HepG2 (cell line): ENCODE data around the gene IFITM5. TPM values are rescaled to one million over a fixed set of nuclear protein-coding genes. Genes with fewer than 3 reads are reported as not detected.

Source experiments
- AGO1 ChIP-seq: fragments of 200-400 bp; formaldehyde crosslinking; IDR thresholded peaks from 2 replicates; pipeline ENCODE4 v1.6.1; 2017; ENCODE audit warnings: mild to moderate bottlenecking, low read depth, low read length, moderate library complexity; ENCODE audit not compliant: poor library complexity, severe bottlenecking
- BCL6 ChIP-seq: IDR thresholded peaks from 2 replicates; pipeline ENCODE4 v1.6.1; 2016; ENCODE audit warnings: missing genetic modification reagents, missing compliant biosample characterization
- BORCS8-MEF2B ChIP-seq: sonication (generic); formaldehyde crosslinking; IDR thresholded peaks from 2 replicates; pipeline ENCODE4 v1.8.0; 2022; ENCODE audit warnings: mild to moderate bottlenecking, missing genetic modification reagents
- EED ChIP-seq: sonication (generic); formaldehyde crosslinking; IDR thresholded peaks from 2 replicates; pipeline ENCODE4 v1.5.0; 2020; ENCODE audit warnings: mild to moderate bottlenecking, missing genetic modification reagents
- ETS1 ChIP-seq: sonication (generic); formaldehyde crosslinking; IDR thresholded peaks from 2 replicates; pipeline ENCODE4 v1.4.0; 2020; ENCODE audit warnings: missing genetic modification reagents
- GABPB1 ChIP-seq: IDR thresholded peaks from 2 replicates; pipeline ENCODE4 v1.6.1; 2016; ENCODE audit warnings: mild to moderate bottlenecking, missing genetic modification reagents, moderate library complexity, missing compliant biosample characterization
- HDAC1 ChIP-seq: sonication (generic); formaldehyde crosslinking; IDR thresholded peaks from 2 replicates; pipeline ENCODE4 v1.5.1; 2020; ENCODE audit warnings: mild to moderate bottlenecking, missing genetic modification reagents
- HNRNPL ChIP-seq: fragments of 200-400 bp; formaldehyde crosslinking; IDR thresholded peaks from 2 replicates; pipeline ENCODE4 v1.6.1; 2017; ENCODE audit warnings: mild to moderate bottlenecking, low read depth, low read length
- HNRNPLL ChIP-seq: fragments of 200-400 bp; formaldehyde crosslinking; IDR thresholded peaks from 2 replicates; pipeline ENCODE4 v1.6.1; 2017; ENCODE audit warnings: mild to moderate bottlenecking, low read depth, low read length; ENCODE audit not compliant: poor library complexity, severe bottlenecking
- KDM5B ChIP-seq: sonication (generic); formaldehyde crosslinking; IDR thresholded peaks from 2 replicates; pipeline ENCODE4 v1.4.0; 2020; ENCODE audit warnings: missing genetic modification reagents, mild to moderate bottlenecking, borderline replicate concordance
- KLF11 ChIP-seq: IDR thresholded peaks from 2 replicates; pipeline ENCODE4 v1.6.1; 2016; ENCODE audit warnings: missing compliant biosample characterization
- MBNL3 ChIP-seq: fragments of 250-450 bp; sonication (Bioruptor Pico); conservative IDR thresholded peaks from 2 replicates; pipeline ENCODE4 v1.8.0; 2022; ENCODE audit warnings: mild to moderate bottlenecking, inconsistent platforms
- MIER2 ChIP-seq: IDR thresholded peaks from 2 replicates; pipeline ENCODE4 v1.6.1; 2016; ENCODE audit warnings: missing biosample characterization, missing genetic modification reagents
- NFIC ChIP-seq: IDR thresholded peaks from 2 replicates; pipeline ENCODE4 v1.6.1; 2012; ENCODE audit warnings: mild to moderate bottlenecking, low read length, inconsistent platforms
- NKX3-1 ChIP-seq: sonication (generic); formaldehyde crosslinking; IDR thresholded peaks from 2 replicates; pipeline ENCODE4 v1.5.0; 2020; ENCODE audit warnings: missing genetic modification reagents
- RNF219 ChIP-seq: sonication (generic); formaldehyde crosslinking; IDR thresholded peaks from 2 replicates; pipeline ENCODE4 v1.5.0; 2020; ENCODE audit warnings: mild to moderate bottlenecking, missing genetic modification reagents
- SIX4 ChIP-seq: sonication (generic); formaldehyde crosslinking; IDR thresholded peaks from 2 replicates; pipeline ENCODE4 v1.4.0; 2020; ENCODE audit warnings: missing genetic modification reagents
- TBX2 ChIP-seq: sonication (generic); formaldehyde crosslinking; IDR thresholded peaks from 2 replicates; pipeline ENCODE4 v1.5.0; 2020; ENCODE audit warnings: missing genetic modification reagents, mild to moderate bottlenecking, borderline replicate concordance
- ZBTB44 ChIP-seq: sonication (generic); formaldehyde crosslinking; IDR thresholded peaks from 2 replicates; pipeline ENCODE4 v1.4.0; 2020; ENCODE audit warnings: missing genetic modification reagents
- ZNF431 ChIP-seq: sonication (generic); formaldehyde crosslinking; IDR thresholded peaks from 2 replicates; pipeline ENCODE4 v1.9.0; 2022; ENCODE audit warnings: missing genetic modification reagents, low read depth, mild to moderate bottlenecking, borderline replicate concordance
- ZNF550 ChIP-seq: sonication (generic); formaldehyde crosslinking; IDR thresholded peaks from 2 replicates; pipeline ENCODE4 v1.4.0; 2020; ENCODE audit warnings: mild to moderate bottlenecking, missing genetic modification reagents, borderline replicate concordance
- ZNF616 ChIP-seq: sonication (generic); formaldehyde crosslinking; IDR thresholded peaks from 2 replicates; pipeline ENCODE4 v1.5.0; 2020; ENCODE audit warnings: low read depth, mild to moderate bottlenecking, missing genetic modification reagents
- ZNF777 ChIP-seq: sonication (generic); formaldehyde crosslinking; IDR thresholded peaks from 2 replicates; pipeline ENCODE4 v1.4.0; 2020; ENCODE audit warnings: missing genetic modification reagents
- ZNF800 ChIP-seq: sonication (generic); formaldehyde crosslinking; IDR thresholded peaks from 2 replicates; pipeline ENCODE4 v1.4.0; 2020; ENCODE audit warnings: missing genetic modification reagents
- polyA plus RNA-seq, 8 experiments: library from polyadenylated mRNA; depleted of rRNA in 3 of 8; stranded (reverse) in 7 of 8; unstranded in 1 of 8; fragments of >200 nt; fragmentation: Illumina TruSeq in 4 of 8; extraction: Trizol in 4 of 8; gene quantifications; 2 replicates each; pipeline versions ENCODE4 v1.2.1 to v1.2.3, GENCODE V29; 2011 to 2016; ENCODE audit warnings: low read depth in 4 of 8, missing spikeins in 1 of 8, mixed read lengths in 1 of 8; ENCODE audit not compliant: insufficient read depth in 1 of 8
- total RNA-seq, 5 experiments: library from RNA; depleted of rRNA; stranded (reverse); fragments of >200 nt; fragmentation: Illumina TruSeq; extraction: Trizol; gene quantifications; 2 replicates each; pipeline ENCODE4 v1.2.3, GENCODE V29; 2016; ENCODE audit warnings: low read depth in 1 of 5

IFITM5 gene
- total and polyA plus RNA-seq, 2 of the 13 experiments (the other 11 are each of a cell fraction or from before 2014, with no cell fraction given) = not detected

GRCh38 chr11:279966-280705 is 19.2 kb downstream of the IFITM5 start (continued):
- TF ChIP-seq ZNF800 (CRISPR knock-in tag) (peak; percentile 97), KLF11 (CRISPR knock-in tag) (no peak), ZBTB44 (CRISPR knock-in tag) (no peak), SIX4 (no peak), GABPB1 (CRISPR knock-in tag) (peak; percentile 26; the same call in 1 of the 2 replicates), BORCS8-MEF2B (CRISPR knock-in tag) (no peak), ETS1 (CRISPR knock-in tag) (no peak), HDAC1 (CRISPR knock-in tag) (0 out of 2 replicates have a peak, but pooled peaks have one; percentile 26), KDM5B (CRISPR knock-in tag) (no peak), ZNF616 (no peak), MIER2 (peak; percentile 73), ZNF550 (CRISPR knock-in tag) (no peak), ZNF777 (CRISPR knock-in tag) (peak; percentile 82), RNF219 (no peak), MBNL3 (CRISPR knock-in tag) (no peak), HNRNPLL (peak; percentile 30), NKX3-1 (CRISPR knock-in tag) (peak; percentile 31; the same call in 1 of the 2 replicates), EED (CRISPR knock-in tag) (0 out of 2 replicates have a peak, but pooled peaks have one; percentile 22), HNRNPL (0 out of 2 replicates have a peak, but pooled peaks have one; percentile 24), ZNF431 (CRISPR knock-in tag) (no peak), TBX2 (peak; percentile 29; the same call in 1 of the 2 replicates), BCL6 (no peak), NFIC (no peak), AGO1 (peak; percentile 11)
